ENCODE measurements around the gene SORCS2. TPM values are rescaled to one million over a fixed set of nuclear protein-coding genes. Genes with fewer than 3 reads are reported as not detected.

The SORCS2 gene
- total RNA-seq, 1 donor from 2014 or later = not detected

DNA sequence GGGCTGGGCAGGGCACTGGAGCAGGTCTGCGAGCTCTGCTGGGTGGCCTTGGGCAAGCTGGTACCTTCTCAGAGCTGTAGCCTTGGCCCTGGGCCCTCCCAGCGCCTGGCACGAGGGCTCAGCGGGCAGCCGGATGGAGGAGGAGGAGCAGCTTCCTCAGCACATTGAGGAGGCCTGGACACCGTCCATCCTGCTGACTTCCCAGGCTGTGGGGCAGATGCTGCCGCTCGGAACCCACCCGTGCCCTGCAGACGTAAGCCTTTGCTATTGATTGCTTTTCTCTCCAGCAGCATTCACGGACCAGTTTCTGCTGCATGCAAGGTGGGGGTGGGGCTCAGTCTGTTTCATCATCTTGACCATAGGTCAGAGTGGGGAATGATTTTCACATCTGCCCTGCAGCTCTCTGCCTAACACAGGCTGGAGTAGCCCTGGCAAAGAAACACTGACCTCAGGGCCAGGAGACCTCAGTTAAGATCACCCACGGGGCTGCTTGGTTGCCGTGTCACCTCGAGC, 323.1 kb downstream of the SORCS2 start:
- H3K36me3 Mint-ChIP-seq (ENCODE audit: low read depth) = no peaks in the 10 kb centered on the region
- intact Hi-C loops (cut with micrococcal nuclease) = no loop called here

DNA sequence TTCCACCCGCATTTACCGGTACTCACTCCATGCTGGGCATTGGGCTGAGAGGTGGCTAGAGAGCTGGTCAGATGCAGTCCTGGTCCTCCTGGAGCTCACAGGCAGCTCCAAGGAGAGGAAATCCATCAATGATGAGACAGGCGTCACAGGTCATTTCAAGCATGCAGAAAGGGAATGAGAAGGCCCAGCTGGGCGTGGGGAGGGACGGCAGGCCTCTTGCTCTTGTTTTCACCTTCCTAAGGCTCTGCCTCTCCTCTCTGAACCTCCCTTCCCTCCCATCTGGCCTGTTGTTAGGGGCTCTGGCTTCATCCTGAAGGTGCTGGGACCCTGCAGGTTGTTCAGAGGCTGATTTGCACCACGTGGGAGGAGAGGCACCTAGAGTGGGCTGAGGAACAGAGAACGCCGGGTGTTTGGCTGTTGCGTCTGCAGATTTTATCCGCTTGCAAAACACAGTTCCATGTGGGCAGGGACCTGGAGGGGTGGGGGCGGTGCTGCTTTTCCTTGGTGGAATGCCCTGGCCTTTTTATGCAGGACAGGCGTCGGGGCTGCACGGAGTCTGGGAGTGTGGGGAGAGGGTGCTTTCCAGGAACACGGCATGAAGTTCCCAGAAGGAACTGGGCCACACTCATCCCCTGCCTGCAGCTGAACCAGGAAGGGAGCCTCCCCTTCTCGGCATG, 323.9 kb downstream of the SORCS2 start:
- H3K36me3 Mint-ChIP-seq (ENCODE audit: low read depth) = no peaks in the 10 kb centered on the region
- no peak overlapping the region for H3K27ac Mint-ChIP-seq
- no peak overlapping the region for H3K4me3 Mint-ChIP-seq
- no peaks in the 10 kb centered on the region for H3K9me3 Mint-ChIP-seq
- no peak for DNase-seq (ENCODE audit: low spot score)
- H3K4me1 Mint-ChIP-seq (ENCODE audit: low read depth) = no peaks in the 10 kb centered on the region
- intact Hi-C loops (cut with micrococcal nuclease) = no loop called here
- H3K27me3 Mint-ChIP-seq (ENCODE audit: insufficient read depth) = peaks cover 11% of the 10 kb centered on the region

More for the DNA sequence above, 323.1 kb downstream of the SORCS2 start:
- no peak for DNase-seq (ENCODE audit: low spot score)
- no peak overlapping the region for H3K27ac Mint-ChIP-seq
- H3K4me1 Mint-ChIP-seq (ENCODE audit: low read depth) = no peaks in the 10 kb centered on the region
- H3K9me3 Mint-ChIP-seq = no peaks in the 10 kb centered on the region
- peaks cover 12% of the 10 kb centered on the region for H3K27me3 Mint-ChIP-seq (ENCODE audit: insufficient read depth)
- H3K4me3 Mint-ChIP-seq = no peak overlapping the region

GRCh38 chr4:7516773-7517144, 324.4 kb downstream of the SORCS2 start:
- no peaks in the 10 kb centered on the region for H3K9me3 Mint-ChIP-seq
- no peak overlapping the region for H3K27ac Mint-ChIP-seq
- no peak for DNase-seq (ENCODE audit: low spot score)
- H3K36me3 Mint-ChIP-seq (ENCODE audit: low read depth) = no peaks in the 10 kb centered on the region
- intact Hi-C loops (cut with micrococcal nuclease) = no loop called here
- no peak overlapping the region for H3K4me3 Mint-ChIP-seq
- H3K4me1 Mint-ChIP-seq (ENCODE audit: low read depth) = no peaks in the 10 kb centered on the region
- peaks cover 9% of the 10 kb centered on the region for H3K27me3 Mint-ChIP-seq (ENCODE audit: insufficient read depth)

DNA sequence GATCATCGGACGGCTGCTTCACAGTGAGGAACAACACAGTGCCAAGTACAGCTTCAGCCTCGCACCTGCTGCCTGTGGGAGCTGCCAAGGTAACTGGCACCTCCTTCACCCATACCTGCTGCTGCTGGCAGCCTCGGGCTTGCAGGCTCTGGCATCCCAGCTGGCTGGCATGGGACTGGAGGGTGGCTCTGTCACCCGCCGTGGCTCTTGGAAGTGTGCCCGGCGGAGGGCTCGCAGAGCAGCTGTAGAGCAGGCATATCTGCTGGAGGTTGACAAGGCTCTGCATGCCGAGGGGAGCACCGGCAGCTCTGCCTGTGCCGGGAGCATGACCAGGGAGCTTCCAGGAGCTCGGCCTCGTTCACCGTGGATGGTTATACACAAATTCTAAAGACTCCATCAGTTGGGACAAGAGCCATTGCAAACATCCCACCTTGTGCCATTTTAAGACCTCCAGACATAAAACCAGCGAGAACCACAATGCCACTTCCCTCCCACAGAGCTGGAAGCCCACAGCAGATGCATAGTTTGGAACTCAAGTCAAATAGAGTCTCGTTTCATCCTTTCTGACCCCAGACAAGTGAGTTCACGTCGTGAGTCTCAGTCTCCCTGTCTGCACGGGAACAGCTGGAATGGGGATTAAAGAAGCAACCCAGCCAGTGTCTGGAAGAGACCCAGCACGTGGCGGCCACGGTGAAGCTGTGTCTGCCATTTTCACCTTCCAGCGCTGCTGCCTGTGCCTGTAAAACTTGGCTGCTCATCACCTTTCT, 326.7 kb downstream of the SORCS2 start:
- no peak overlapping the region for H3K4me3 Mint-ChIP-seq
- peaks cover 7% of the 10 kb centered on the region for H3K27me3 Mint-ChIP-seq (ENCODE audit: insufficient read depth)
- H3K9me3 Mint-ChIP-seq = no peaks in the 10 kb centered on the region
- H3K36me3 Mint-ChIP-seq (ENCODE audit: low read depth) = no peaks in the 10 kb centered on the region
- DNase-seq (ENCODE audit: low spot score) = no peak
- intact Hi-C loops (cut with micrococcal nuclease) = no loop called here
- peaks cover 4% of the 10 kb centered on the region for H3K4me1 Mint-ChIP-seq (ENCODE audit: low read depth)
- H3K27ac Mint-ChIP-seq = no peak overlapping the region

DNA sequence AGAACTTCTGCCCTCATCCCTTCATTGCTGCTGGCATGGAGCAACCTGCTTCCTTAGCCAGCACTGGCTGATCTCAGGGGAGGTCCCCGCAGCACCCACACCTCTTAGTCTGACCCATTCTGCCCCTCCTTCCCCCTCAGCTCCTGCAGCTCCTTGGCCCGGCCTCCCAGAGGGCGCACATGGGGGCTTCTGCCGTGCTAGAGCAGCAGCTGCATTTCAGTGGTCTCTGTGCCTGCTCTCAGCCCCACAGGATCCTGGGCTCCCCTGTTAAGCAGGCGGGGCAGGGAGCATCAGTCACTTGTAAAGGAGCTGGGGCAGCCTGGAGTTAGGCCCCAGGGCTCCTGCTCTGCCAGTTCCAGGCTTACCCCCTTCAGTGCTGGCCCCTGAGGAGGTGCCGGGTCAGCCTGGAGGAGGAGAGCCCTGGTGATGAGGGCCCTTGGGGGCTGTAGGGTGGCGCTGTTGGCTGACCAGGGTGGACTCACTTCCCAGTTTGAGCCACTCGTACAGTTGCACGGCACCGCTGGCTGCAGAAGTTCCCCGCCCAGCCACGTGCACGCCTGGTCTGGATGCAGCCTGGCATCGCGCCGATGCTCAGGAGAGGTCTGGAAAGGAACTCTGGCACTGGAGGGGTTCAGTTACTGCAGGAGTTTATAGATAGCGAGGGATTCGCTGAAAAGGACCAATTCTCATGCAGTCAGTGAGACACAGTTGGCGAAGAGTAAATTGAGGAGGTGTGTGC, 327.5 kb downstream of the SORCS2 start:
- no peak for DNase-seq (ENCODE audit: low spot score)
- Mint-ChIP-seq H3K4me1 (ENCODE audit: low read depth) (peaks cover 11% of the 10 kb centered on the region), H3K27ac (no peak overlapping the region), H3K9me3 (no peaks in the 10 kb centered on the region), H3K4me3 (no peak overlapping the region), H3K27me3 (ENCODE audit: insufficient read depth) (peaks cover 7% of the 10 kb centered on the region), H3K36me3 (ENCODE audit: low read depth) (no peaks in the 10 kb centered on the region)
- intact Hi-C loops (cut with micrococcal nuclease) = no loop called here

DNA sequence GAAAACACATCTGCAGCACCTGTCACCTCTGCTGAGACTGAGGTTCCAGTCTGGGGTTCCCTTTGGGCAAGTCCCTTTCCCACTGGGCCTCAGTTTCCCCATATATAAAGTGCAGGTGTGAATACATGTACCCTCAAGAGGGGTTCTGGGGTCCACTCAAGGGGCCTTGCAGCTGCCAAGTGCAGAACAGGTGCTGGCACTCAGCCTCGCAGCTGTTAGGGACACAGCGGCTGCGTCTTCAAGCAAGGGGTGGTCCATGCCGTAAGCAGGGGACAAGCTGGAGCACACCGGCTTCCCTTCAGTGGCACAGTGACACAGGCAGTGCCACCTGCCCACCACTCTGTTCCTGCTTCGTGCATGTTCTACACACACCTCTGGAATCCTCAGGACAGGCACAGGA, 329.3 kb downstream of the SORCS2 start:
- Mint-ChIP-seq H3K27ac (no peak overlapping the region), H3K27me3 (ENCODE audit: insufficient read depth) (peaks cover 6% of the 10 kb centered on the region), H3K36me3 (ENCODE audit: low read depth) (no peaks in the 10 kb centered on the region), H3K4me3 (no peak overlapping the region), H3K4me1 (ENCODE audit: low read depth) (peaks cover 18% of the 10 kb centered on the region), H3K9me3 (no peaks in the 10 kb centered on the region)
- intact Hi-C loops (cut with micrococcal nuclease) = no loop called here
- no peak for DNase-seq (ENCODE audit: low spot score)

DNA sequence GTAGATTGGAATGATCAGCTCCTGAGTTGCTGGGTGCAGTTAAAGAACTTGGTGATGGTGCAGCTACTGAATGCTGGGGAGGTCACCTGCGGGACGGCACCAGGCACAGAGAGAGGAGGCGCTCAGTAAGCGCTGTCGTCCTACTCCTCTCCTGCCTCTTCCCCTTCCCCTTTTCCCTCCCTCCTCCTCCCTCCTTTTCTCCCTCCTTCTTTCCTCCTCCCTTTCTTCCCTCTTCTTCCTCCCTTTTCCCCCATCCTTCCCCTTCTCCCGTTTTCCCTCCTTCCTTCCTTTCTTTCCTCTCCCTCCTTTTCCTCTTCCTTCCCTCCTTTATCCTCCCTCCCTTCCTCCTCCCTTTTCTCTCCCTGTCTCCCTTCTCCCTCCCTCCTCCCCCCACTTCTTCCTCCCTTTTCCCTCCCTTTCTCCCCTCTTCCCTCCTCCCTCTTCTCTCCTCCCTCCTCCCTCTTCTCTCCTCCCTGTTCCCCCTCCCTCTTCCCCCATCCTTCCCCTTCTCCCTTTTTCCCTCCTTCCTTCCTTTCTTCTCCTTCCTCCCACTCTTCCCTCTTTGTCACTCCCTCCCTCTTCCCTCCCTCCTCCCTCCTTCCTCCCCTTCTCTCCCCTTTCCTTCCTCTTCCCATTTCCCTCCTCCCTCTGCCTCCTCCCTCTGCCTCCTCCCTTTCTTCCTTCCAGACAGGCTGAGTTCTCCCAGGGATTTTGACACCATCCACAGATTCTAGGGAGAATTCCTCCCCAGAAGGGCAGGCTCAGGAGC, 330.3 kb downstream of the SORCS2 start:
- intact Hi-C loops (cut with micrococcal nuclease) = no loop called here
- Mint-ChIP-seq H3K27me3 (ENCODE audit: insufficient read depth) (peaks cover 6% of the 10 kb centered on the region), H3K9me3 (no peaks in the 10 kb centered on the region), H3K27ac (no peak overlapping the region), H3K4me3 (no peak overlapping the region), H3K36me3 (ENCODE audit: low read depth) (no peaks in the 10 kb centered on the region), H3K4me1 (ENCODE audit: low read depth) (peaks cover 18% of the 10 kb centered on the region)
- DNase-seq (ENCODE audit: low spot score) = no peak

GRCh38 chr4:7523526-7523925, 331.2 kb downstream of the SORCS2 start:
- DNase-seq (ENCODE audit: low spot score) = no peak
- intact Hi-C loops (cut with micrococcal nuclease) = no loop called here
- peaks cover 18% of the 10 kb centered on the region for H3K4me1 Mint-ChIP-seq (ENCODE audit: low read depth)
- no peaks in the 10 kb centered on the region for H3K36me3 Mint-ChIP-seq (ENCODE audit: low read depth)
- no peaks in the 10 kb centered on the region for H3K9me3 Mint-ChIP-seq
- H3K4me3 Mint-ChIP-seq = no peak overlapping the region
- H3K27ac Mint-ChIP-seq = no peak overlapping the region
- H3K27me3 Mint-ChIP-seq (ENCODE audit: insufficient read depth) = peaks cover 6% of the 10 kb centered on the region

GRCh38 chr4:7524064-7524682, 331.8 kb downstream of the SORCS2 start:
- Mint-ChIP-seq H3K36me3 (ENCODE audit: low read depth) (no peaks in the 10 kb centered on the region), H3K27me3 (ENCODE audit: insufficient read depth) (peaks cover 5% of the 10 kb centered on the region), H3K27ac (no peak overlapping the region), H3K9me3 (no peaks in the 10 kb centered on the region), H3K4me1 (ENCODE audit: low read depth) (peaks cover 18% of the 10 kb centered on the region), H3K4me3 (peak overlapping the region; percentile 57)
- intact Hi-C loops (cut with micrococcal nuclease) = no loop called here
- no peak for DNase-seq (ENCODE audit: low spot score)

GRCh38 chr4:7524843-7525242, 332.5 kb downstream of the SORCS2 start:
- DNase-seq (ENCODE audit: low spot score) = no peak
- Mint-ChIP-seq H3K4me3 (no peak overlapping the region), H3K27me3 (ENCODE audit: insufficient read depth) (peaks cover 4% of the 10 kb centered on the region), H3K27ac (no peak overlapping the region), H3K9me3 (no peaks in the 10 kb centered on the region), H3K4me1 (ENCODE audit: low read depth) (peaks cover 18% of the 10 kb centered on the region), H3K36me3 (ENCODE audit: low read depth) (no peaks in the 10 kb centered on the region)
- intact Hi-C loops (cut with micrococcal nuclease) = no loop called here

- Mint-ChIP-seq H3K36me3 (ENCODE audit: low read depth) (no peaks in the 10 kb centered on the region), H3K4me3 (no peak overlapping the region), H3K27me3 (ENCODE audit: insufficient read depth) (peaks cover 4% of the 10 kb centered on the region), H3K4me1 (ENCODE audit: low read depth) (peaks cover 18% of the 10 kb centered on the region), H3K9me3 (no peaks in the 10 kb centered on the region), H3K27ac (no peak overlapping the region)
- intact Hi-C loops (cut with micrococcal nuclease) = no loop called here
- DNase-seq (ENCODE audit: low spot score) = no peak
These were observed 334.2 kb downstream of the SORCS2 start for GRCh38 chr4:7526491-7526890.

DNA sequence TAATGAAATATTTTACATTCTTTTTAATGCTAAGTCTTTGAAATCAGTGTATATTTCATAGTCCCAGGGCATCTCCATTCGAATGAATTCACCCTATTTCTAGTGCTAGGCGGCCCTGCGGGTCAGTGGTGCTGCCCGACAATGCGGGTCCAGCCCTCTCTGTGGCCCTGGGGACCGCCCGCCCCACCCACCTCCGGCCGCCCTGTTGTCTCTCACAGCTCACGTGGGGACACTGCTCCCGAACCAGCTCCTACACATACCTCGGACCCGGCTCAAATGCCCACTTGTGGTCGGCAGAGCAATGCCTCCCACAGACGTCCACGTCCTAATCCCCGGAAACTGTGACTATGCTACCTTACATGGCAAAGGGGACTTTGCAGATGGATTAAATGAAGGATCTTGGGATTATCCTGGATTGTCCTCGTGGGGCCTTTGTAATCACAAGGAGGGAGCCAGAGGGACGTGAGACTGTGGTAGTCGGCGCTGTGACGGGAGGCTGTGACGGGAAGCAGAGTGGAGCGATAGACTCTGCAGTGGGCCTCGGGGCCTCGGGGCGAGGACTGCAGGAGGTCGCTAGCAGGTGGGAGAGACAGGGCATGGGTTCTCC, 334.7 kb downstream of the SORCS2 start:
- H3K9me3 Mint-ChIP-seq = no peaks in the 10 kb centered on the region
- peaks cover 18% of the 10 kb centered on the region for H3K4me1 Mint-ChIP-seq (ENCODE audit: low read depth)
- intact Hi-C loops (cut with micrococcal nuclease) = no loop called here
- no peak overlapping the region for H3K4me3 Mint-ChIP-seq
- H3K27ac Mint-ChIP-seq = no peak overlapping the region
- H3K36me3 Mint-ChIP-seq (ENCODE audit: low read depth) = no peaks in the 10 kb centered on the region
- H3K27me3 Mint-ChIP-seq (ENCODE audit: insufficient read depth) = peaks cover 4% of the 10 kb centered on the region
- DNase-seq (ENCODE audit: low spot score) = no peak

Data from activated T-helper 1 cell treated with anti-CD3 and anti-CD28 coated beads, Interleukin-12 subunit alpha, Interleukin-12 subunit beta, Interleukin-2, Interleukin-4 antibody, amounts not matched to agents 30 ng/mL and 10 ng/mL and 1 ng/mL, durations not matched to agents 14 hours and 24 hours and 36 hours (primary cell).